OCI-LY7 (cell line): Measurements from ENCODE around the gene NRG4. TPM values are rescaled to one million over a fixed set of nuclear protein-coding genes. Genes with fewer than 3 reads are reported as not detected.

ENCODE experiments used
- BruUV-seq: library from RNA; stranded (reverse); fragments of 400-500 nt; replicated peaks from 2 replicates; lab custom pipeline; 2021; lab: Mats Ljungman, UMichigan
- CTCF ChIA-PET: fragments of 300-600 bp; sonication (Branson Sonifier 250); formaldehyde crosslinking; loops from one replicate; lab custom pipeline; 2022; ENCODE audit warnings: antibody characterized with exemption; ENCODE audit not compliant: unreplicated experiment; lab: Charles Lee
- POLR2A ChIA-PET: fragments of 300-600 bp; sonication (Branson Sonifier 250); formaldehyde crosslinking; loops from one replicate; lab custom pipeline; 2022; ENCODE audit warnings: antibody characterized with exemption; lab: Charles Lee
- DNase-seq: peaks from one replicate; pipeline ENCODE4 v3.0.0-alpha.2; 2015; ENCODE audit warnings: low spot score
- H2AFZ ChIP-seq: fragments of 200-600 bp; sonication (generic), shearing (Covaris generic); 2 replicates; pipeline ENCODE4 v1.6.1; 2014; ENCODE audit warnings: mild to moderate bottlenecking, antibody characterized with exemption, low read length, moderate library complexity
- H3K27ac ChIP-seq: fragments of 200-600 bp; sonication (generic); 2 replicates; pipeline ENCODE4 v1.5.1; 2014; ENCODE audit warnings: mixed run types, low read depth, mild to moderate bottlenecking, moderate library complexity, low read length, inconsistent platforms; ENCODE audit not compliant: poor library complexity, severe bottlenecking
- H3K36me3 ChIP-seq: fragments of 200-600 bp; sonication (generic); 2 replicates; pipeline ENCODE4 v1.6.1; 2014; ENCODE audit warnings: mild to moderate bottlenecking, antibody characterized with exemption, low read length, moderate library complexity, mixed read lengths; ENCODE audit not compliant: insufficient read depth
- H3K4me1 ChIP-seq: fragments of 200-600 bp; sonication (generic); 2 replicates; pipeline ENCODE4 v1.5.1; 2014; ENCODE audit warnings: mild to moderate bottlenecking, low read length; ENCODE audit not compliant: insufficient read depth, poor library complexity, severe bottlenecking
- H3K4me2 ChIP-seq: fragments of 200-600 bp; sonication (generic); 2 replicates; pipeline ENCODE4 v1.6.1; 2014; ENCODE audit warnings: mild to moderate bottlenecking, low read length
- H3K4me3 ChIP-seq: fragments of 200-600 bp; sonication (generic); 2 replicates; pipeline ENCODE4 v1.5.1; 2014; ENCODE audit warnings: mild to moderate bottlenecking, low read depth, low read length; ENCODE audit not compliant: poor library complexity, severe bottlenecking
- H3K79me2 ChIP-seq: fragments of 200-600 bp; sonication (generic); 2 replicates; pipeline ENCODE4 v1.6.1; 2016; ENCODE audit warnings: low read depth, mild to moderate bottlenecking, low read length, moderate library complexity, mixed read lengths; ENCODE audit not compliant: insufficient read depth
- H3K9me2 ChIP-seq: fragments of 200-600 bp; sonication (generic); 2 replicates; pipeline ENCODE4 v1.6.1; 2016; ENCODE audit warnings: mild to moderate bottlenecking, low read length, mixed read lengths; ENCODE audit not compliant: insufficient read depth
- H3K9me3 ChIP-seq: fragments of 200-600 bp; sonication (generic); 2 replicates; pipeline ENCODE4 v1.6.1; 2014; ENCODE audit warnings: mild to moderate bottlenecking, mixed run types, low read length, mixed read lengths
- H4K20me1 ChIP-seq: fragments of 200-600 bp; sonication (generic); 2 replicates; pipeline ENCODE4 v1.6.1; 2014; ENCODE audit warnings: mild to moderate bottlenecking, antibody characterized with exemption, low read length, moderate library complexity, mixed read lengths; ENCODE audit not compliant: insufficient read depth
- CTCF ChIP-seq: fragments of 200-600 bp; sonication (generic); conservative IDR thresholded peaks from 2 replicates; pipeline ENCODE4 v1.5.1; 2014; ENCODE audit warnings: mild to moderate bottlenecking, antibody characterized with exemption, low read length, moderate library complexity, mixed read lengths
- EZH2phosphoT487 ChIP-seq: fragments of 200-600 bp; sonication (generic); IDR thresholded peaks from 2 replicates; pipeline ENCODE4 v1.6.1; 2018; ENCODE audit warnings: low read depth, borderline replicate concordance, mild to moderate bottlenecking, mixed run types, antibody characterized with exemption, low read length, moderate library complexity, mixed read lengths
- intact Hi-C: fragments of 100-400 bp; cut with micrococcal nuclease; formaldehyde crosslinking; loops from one replicate; pipeline ENCODE4 v1.10.0; 2022; ENCODE audit not compliant: unreplicated experiment
- total RNA-seq, 2 experiments: library from RNA; depleted of rRNA in 1 of 2; stranded (reverse); fragments of >200 nt in 1 of 2; shearing (Covaris generic) in 1 of 2; gene quantifications; 2 replicates each; pipeline ENCODE4 v1.2.3, GENCODE V29; 2014 to 2022

NRG4 gene
- total RNA-seq, 2 experiments from 2014 or later: not detected

DNA sequence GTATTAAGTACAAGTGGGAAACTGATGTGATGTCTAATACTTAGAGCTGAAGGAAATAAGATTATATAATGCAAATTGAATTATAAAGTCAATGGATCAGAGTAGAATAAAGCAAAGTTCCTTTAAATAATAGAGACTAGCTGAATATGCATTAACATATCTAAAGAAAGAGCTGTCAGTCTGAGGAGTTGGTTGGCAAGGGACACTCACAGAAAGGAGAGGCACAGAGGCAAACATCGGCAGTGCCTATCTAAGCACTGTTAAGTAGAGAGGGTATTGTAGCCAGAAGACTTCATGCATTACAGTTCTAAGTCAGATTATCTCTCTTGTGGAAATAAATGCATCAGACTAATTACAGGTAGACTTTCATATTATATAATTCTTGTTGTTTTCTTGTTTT lies 16.6 kb downstream of the NRG4 start:
- H2AFZ ChIP-seq: no peak overlapping the region
- H3K4me2 ChIP-seq: no peak overlapping the region
- H3K27ac ChIP-seq: no peak overlapping the region
- intact Hi-C loops: no loop called here
- H3K9me2 ChIP-seq: no peaks in the 10 kb centered on the region
- 0 out of 2 replicates have a peak, but pooled peaks cover 5% of the 10 kb centered on the region for H3K9me3 ChIP-seq
- H3K4me1 ChIP-seq: no peaks in the 10 kb centered on the region
- DNase-seq: no peak
- BruUV-seq: no TSS peak
- no peak overlapping the region for H3K4me3 ChIP-seq
- H3K36me3 ChIP-seq: no peaks in the 10 kb centered on the region
- no peaks in the 10 kb centered on the region for H4K20me1 ChIP-seq
- POLR2A ChIA-PET: interaction anchor here (0.5 kb wide), 1 partner anchor 17 kb away, joined by 3 read pairs; no protein-coding TSS in a partner anchor
- no peak for TF ChIP-seq EZH2phosphoT487
- no peak for TF ChIP-seq CTCF
- CTCF ChIA-PET: no interaction called here
- no peaks in the 10 kb centered on the region for H3K79me2 ChIP-seq

DNA sequence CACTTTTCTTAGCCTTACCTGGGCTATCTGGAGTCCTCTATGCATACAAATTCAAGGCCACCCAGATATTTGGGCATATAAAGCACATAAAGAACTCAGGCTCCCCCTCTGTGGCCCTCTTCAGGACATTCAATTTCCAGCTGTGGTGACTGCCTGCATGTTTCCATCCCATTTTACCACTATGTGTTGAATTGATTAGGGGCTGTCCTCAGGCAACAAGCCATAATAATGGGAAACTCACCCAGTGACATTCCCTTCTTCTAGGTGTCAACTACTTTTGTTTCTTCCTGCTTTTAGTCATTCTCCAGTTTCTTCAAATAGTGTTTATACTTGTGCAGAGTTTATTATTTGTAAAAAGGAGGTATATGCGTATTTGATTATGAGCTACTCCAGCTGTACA lies 18.0 kb downstream of the NRG4 start:
- H3K79me2 ChIP-seq: no peaks in the 10 kb centered on the region
- H3K4me2 ChIP-seq: no peak overlapping the region
- H2AFZ ChIP-seq: no peak overlapping the region
- H3K36me3 ChIP-seq: no peaks in the 10 kb centered on the region
- BruUV-seq: no TSS peak
- no peaks in the 10 kb centered on the region for H4K20me1 ChIP-seq
- H3K27ac ChIP-seq: no peak overlapping the region
- intact Hi-C loops: no loop called here
- no peaks in the 10 kb centered on the region for H3K4me1 ChIP-seq
- no peaks in the 10 kb centered on the region for H3K9me2 ChIP-seq
- no peak for DNase-seq
- 0 out of 2 replicates have a peak, but pooled peaks cover 5% of the 10 kb centered on the region for H3K9me3 ChIP-seq
- ChIA-PET CTCF (no interaction called here), POLR2A (no interaction called here)
- H3K4me3 ChIP-seq: no peak overlapping the region
- TF ChIP-seq CTCF (no peak), EZH2phosphoT487 (no peak)

DNA sequence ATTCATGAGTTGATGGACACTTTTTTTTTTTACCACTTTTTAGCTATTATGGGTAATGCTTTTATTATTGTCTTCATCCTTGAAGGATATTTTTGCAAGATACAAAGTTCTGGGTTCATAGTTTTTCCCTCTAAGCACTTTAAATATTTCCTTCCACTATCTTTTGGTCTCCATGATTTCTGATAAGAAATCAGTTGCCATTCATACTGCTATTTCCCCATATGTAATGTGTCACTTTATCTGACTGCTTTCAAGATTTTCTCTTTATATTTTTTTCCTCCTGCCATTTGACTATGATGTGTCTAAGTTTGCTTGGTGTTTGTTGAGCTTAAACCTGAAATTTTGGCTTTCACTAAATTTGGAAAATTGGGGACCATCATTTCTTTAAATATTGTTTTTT lies 19.3 kb downstream of the NRG4 start:
- Histone ChIP-seq H3K9me2 (no peaks in the 10 kb centered on the region), H3K9me3 (0 out of 2 replicates have a peak, but pooled peaks cover 5% of the 10 kb centered on the region), H3K4me2 (no peak overlapping the region), H3K4me1 (no peaks in the 10 kb centered on the region), H3K79me2 (no peaks in the 10 kb centered on the region), H2AFZ (no peak overlapping the region), H3K4me3 (no peak overlapping the region), H3K27ac (no peak overlapping the region), H3K36me3 (no peaks in the 10 kb centered on the region), H4K20me1 (no peaks in the 10 kb centered on the region)
- CTCF ChIA-PET: interaction anchor here (0.5 kb wide), 1 partner anchor 106 kb away, joined by 4 read pairs; no protein-coding TSS in a partner anchor
- TF ChIP-seq EZH2phosphoT487: no peak
- TF ChIP-seq CTCF: no peak
- intact Hi-C loops: no loop called here
- POLR2A ChIA-PET: no interaction called here
- no TSS peak for BruUV-seq
- DNase-seq: no peak
